Esophagus squamous epithelium (tissue), 4 donors: Measurements from ENCODE around the gene PEX14.

Source experiments
- CTCF ChIP-seq, 6 experiments: fragments of 450-650 bp in 4 of 6; fragments of 200-600 bp in 2 of 6; sonication (generic) in 2 of 6; IDR thresholded peaks; one replicate each; pipeline ENCODE4 v1.5.1; 2016 to 2019; ENCODE audit warnings: antibody characterized with exemption in 6 of 6, mild to moderate bottlenecking in 4 of 6, moderate library complexity in 4 of 6
- POLR2A ChIP-seq, 4 donors: fragments of 450-650 bp; IDR thresholded peaks; one replicate each; pipeline ENCODE4 v1.6.1; 2017; ENCODE audit warnings: antibody characterized with exemption in 4 of 4, mild to moderate bottlenecking in 4 of 4, moderate library complexity in 3 of 4

GRCh38 chr1:10428984-10429383, 45.8 kb upstream of the PEX14 start:
- TF ChIP-seq CTCF (IDR thresholded peaks at IDR 0.05) (no peak), POLR2A (IDR thresholded peaks at IDR 0.05) (no peak)
